GM12878 (cell line): ENCODE results near the gene NUDT14. TPM values are rescaled to one million over a fixed set of nuclear protein-coding genes. Genes with fewer than 3 reads are reported as not detected.

Source experiments
- ATAC-seq: fragments of 200-7000 bp; cut with Tn5 transposase; 3 replicates; pipeline ENCODE4 v1.9.1; 2020; ENCODE audit warnings: mild to moderate bottlenecking, moderate library complexity
- BruUV-seq: library from RNA; stranded (reverse); fragments of 400-500 nt; replicated peaks from 2 replicates; lab custom pipeline; 2021; lab: Mats Ljungman, UMichigan
- CTCF ChIA-PET: fragments of 300-600 bp; sonication (Branson Sonifier 250); formaldehyde crosslinking; extraction: SDS; loops from one replicate; lab custom pipeline; 2021; ENCODE audit warnings: inconsistent platforms; lab: Yijun Ruan, JAX
- POLR2A ChIA-PET: fragments of 350-600 bp; formaldehyde crosslinking; extraction: SDS; loops from one replicate; lab custom pipeline; 2021; ENCODE audit warnings: inconsistent platforms; lab: Charles Lee
- RAD21 ChIA-PET: fragments of 300-600 bp; sonication (Branson Sonifier 250); formaldehyde crosslinking; loops from one replicate; lab custom pipeline; 2023; ENCODE audit warnings: antibody characterized with exemption; ENCODE audit not compliant: unreplicated experiment; lab: Charles Lee
- SMC1A ChIA-PET: fragments of 300-600 bp; sonication (Branson Sonifier 250); formaldehyde crosslinking; loops from one replicate; lab custom pipeline; 2023; ENCODE audit not compliant: unreplicated experiment, uncharacterized antibody; lab: Charles Lee
- DNase-seq: peaks from one replicate; pipeline ENCODE4 v3.0.0-alpha.2; 2011; ENCODE audit warnings: low read depth, low spot score
- FAIRE-seq: peaks from 3 replicates; lab custom pipeline; 2011; peaks lifted over from hg19 to GRCh38; lab: Jason Lieb, UNC
- H2AFZ ChIP-seq: 2 replicates; pipeline ENCODE4 v1.6.0; 2011; ENCODE audit warnings: low read depth, low read length, control low read depth; ENCODE audit not compliant: control insufficient read depth
- H3K27ac ChIP-seq: 2 replicates; pipeline ENCODE4 v1.5.1; 2011; ENCODE audit warnings: control low read depth; ENCODE audit not compliant: control insufficient read depth, insufficient read depth
- H3K27me3 ChIP-seq, 2 experiments: replicated peaks in 1 of 2; 2 replicates each; pipeline versions ENCODE4 v1.6.0 to v1.6.1; 2011; ENCODE audit warnings: low read length in 1 of 2; ENCODE audit not compliant: control insufficient read depth in 2 of 2, insufficient read depth in 2 of 2
- H3K36me3 ChIP-seq, 2 experiments: 2 replicates each; pipeline ENCODE4 v1.5.1; 2011; ENCODE audit warnings: low read length in 1 of 2; ENCODE audit not compliant: control insufficient read depth in 2 of 2, insufficient read depth in 2 of 2
- H3K4me1 ChIP-seq: 2 replicates; pipeline ENCODE4 v1.6.1; 2011; ENCODE audit warnings: mild to moderate bottlenecking, low read length, moderate library complexity, mixed read lengths; ENCODE audit not compliant: control insufficient read depth, insufficient read depth
- H3K4me2 ChIP-seq: 2 replicates; pipeline ENCODE4 v1.6.0; 2011; ENCODE audit warnings: control low read depth; ENCODE audit not compliant: control insufficient read depth, insufficient read depth
- H3K4me3 ChIP-seq: fragments of 200-600 bp; sonication (generic); 2 replicates; pipeline ENCODE4 v1.5.1; 2016
- H3K79me2 ChIP-seq: 2 replicates; pipeline ENCODE4 v1.6.0; 2011; ENCODE audit warnings: low read length; ENCODE audit not compliant: control insufficient read depth, insufficient read depth
- H3K9ac ChIP-seq: 2 replicates; pipeline ENCODE4 v1.8.0; 2011; ENCODE audit warnings: low read length, control low read depth, mixed read lengths; ENCODE audit not compliant: control insufficient read depth, insufficient read depth
- H3K9me3 ChIP-seq: replicated peaks from 3 replicates; pipeline ENCODE4 v1.5.1; 2011; ENCODE audit warnings: mild to moderate bottlenecking, low read length; ENCODE audit not compliant: control insufficient read depth, insufficient read depth
- H4K20me1 ChIP-seq: 2 replicates; pipeline ENCODE4 v1.6.0; 2011; ENCODE audit not compliant: control insufficient read depth, insufficient read depth
- CEBPZ ChIP-seq: fragments of 150-350 bp; IDR thresholded peaks from 2 replicates; pipeline ENCODE4 v1.6.1; 2016; ENCODE audit warnings: low read depth, low read length
- CUX1 ChIP-seq: IDR thresholded peaks from 2 replicates; pipeline ENCODE4 v1.6.1; 2012; ENCODE audit warnings: improper control_type of control experiment, low read depth, low read length; ENCODE audit not compliant: insufficient replicate concordance
- MXI1 ChIP-seq: fragments of 150-350 bp; IDR thresholded peaks from 2 replicates; pipeline ENCODE4 v1.6.1; 2011; ENCODE audit warnings: low read depth, mild to moderate bottlenecking, inconsistent platforms, low read length, improper control_type of control experiment
- MYB ChIP-seq: fragments of 150-350 bp; IDR thresholded peaks from 2 replicates; pipeline ENCODE4 v1.6.1; 2014; ENCODE audit warnings: mild to moderate bottlenecking, low read depth, low read length, borderline replicate concordance
- NFXL1 ChIP-seq: fragments of 450-650 bp; IDR thresholded peaks from 2 replicates; pipeline ENCODE4 v1.6.1; 2017; ENCODE audit warnings: antibody characterized with exemption, mild to moderate bottlenecking, borderline replicate concordance
- POU2F2 ChIP-seq: IDR thresholded peaks from 3 replicates; pipeline ENCODE4 v1.6.1; 2011; ENCODE audit warnings: low read depth, mild to moderate bottlenecking, low read length, borderline replicate concordance
- STAT3 ChIP-seq: IDR thresholded peaks from 2 replicates; pipeline ENCODE4 v1.6.1; 2011; ENCODE audit warnings: low read depth, low read length, improper control_type of control experiment
- TBL1XR1 ChIP-seq: IDR thresholded peaks from 2 replicates; pipeline ENCODE4 v1.6.1; 2012; ENCODE audit warnings: low read depth, low read length, improper control_type of control experiment
- TCF12 ChIP-seq: IDR thresholded peaks from 2 replicates; pipeline ENCODE4 v1.6.1; 2011; ENCODE audit warnings: low read depth, mild to moderate bottlenecking, low read length
- ZNF207 ChIP-seq: fragments of 450-650 bp; IDR thresholded peaks from 2 replicates; pipeline ENCODE4 v1.6.1; 2014; ENCODE audit warnings: antibody characterized with exemption, mild to moderate bottlenecking, borderline replicate concordance
- WGBS: methylation state at CpG from one replicate; pipeline ENCODE4 v1.1.6; 2016; ENCODE audit warnings: low lambda C conversion rate; ENCODE audit not compliant: insufficient replicate concordance, insufficient coverage; ENCODE audit errors: missing lambda C conversion rate; 5-methylcytosine and 5-hydroxymethylcytosine counted together
- in situ Hi-C: fragments of 300-500 bp; cut with MboI; formaldehyde crosslinking; loops from 9 replicates; pipeline ENCODE4 v1.14.3; 2018; ENCODE audit warnings: mixed read lengths
- intact Hi-C: fragments of 100-400 bp; cut with micrococcal nuclease; formaldehyde crosslinking; loops from one replicate; pipeline ENCODE4 v1.14.2; 2022; ENCODE audit not compliant: unreplicated experiment
- polyA plus RNA-seq, 11 experiments: library from polyadenylated mRNA; depleted of rRNA in 4 of 11; unstranded in 6 of 11; stranded (reverse) in 5 of 11; fragments of >200 nt; fragmentation: Nextera tagmentation in 4 of 11; fragmentation: Illumina TruSeq in 1 of 11; extraction: Ambion mirVana in 4 of 11; extraction: Trizol in 1 of 11; gene quantifications; 1 replicate in 1 of 11; 2 replicates in 10 of 11; pipeline versions ENCODE4 v1.2.1 to v1.2.3, GENCODE V29; 2011 to 2016; ENCODE audit warnings: inconsistent platforms in 2 of 11, missing spikeins in 2 of 11, low read depth in 1 of 11
- total RNA-seq, 4 experiments: library from RNA; depleted of rRNA in 3 of 4; stranded (reverse); fragments of >200 nt in 3 of 4; fragmentation: Illumina TruSeq in 1 of 4; extraction: Trizol in 1 of 4; gene quantifications; 2 replicates each; pipeline versions ENCODE4 v1.2.1 to v1.2.3, GENCODE V29; 2013 to 2021

Gene NUDT14
- total and polyA plus RNA-seq, 10 of the 15 experiments (the other 5 are each of a cell fraction or from before 2014, with no cell fraction given) = 0.62 to 6.8 (median 4.3) TPM; not detected in 1

- TF ChIP-seq CEBPZ = no peak
- no peak for TF ChIP-seq NFXL1
Observed at GRCh38 chr14:105212541-105213300, 31.6 kb upstream of the NUDT14 start (continued).

DNA sequence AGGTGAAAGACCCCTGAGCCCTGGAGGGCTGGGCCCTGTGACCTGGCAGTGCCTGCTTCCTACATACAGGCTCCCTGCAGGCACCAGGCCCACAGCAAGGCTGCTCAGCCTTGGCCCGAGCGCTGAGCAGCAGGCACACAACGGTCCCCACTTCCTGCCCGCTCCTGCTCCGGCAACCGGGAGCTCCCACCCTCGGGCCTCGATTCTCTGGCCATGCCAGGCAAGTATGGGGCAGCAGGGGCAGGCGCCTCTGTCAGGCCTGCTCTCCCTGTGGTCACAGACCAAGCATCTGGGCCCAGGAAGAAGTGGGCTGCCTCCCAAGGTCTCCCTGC, 30.6 kb upstream of the NUDT14 start:
- ChIA-PET CTCF (no interaction called here), RAD21 (no interaction called here), SMC1A (no interaction called here), POLR2A (no interaction called here)
- Histone ChIP-seq H3K27ac (no peak overlapping the region), H3K36me3 (peaks cover 0 to 14% of the 10 kb centered on the region in 2 experiments; a peak in 2 of 4 replicates), H3K79me2 (no peaks in the 10 kb centered on the region), H3K9me3 (no peaks in the 10 kb centered on the region), H3K4me3 (no peak overlapping the region), H4K20me1 (no peaks in the 10 kb centered on the region), H3K9ac (no peak overlapping the region), H3K4me2 (no peak overlapping the region), H3K4me1 (no peaks in the 10 kb centered on the region), H3K27me3 (no peaks in the 10 kb centered on the region), H2AFZ (no peak overlapping the region)
- no peak for FAIRE-seq
- DNase-seq = no peak
- BruUV-seq = no TSS peak
- WGBS = 88% methylated on average over 9 of the region's 9 CpGs
- intact Hi-C loops = no loop called here
- in situ Hi-C loops = no loop called here
- no peak for ATAC-seq
- TF ChIP-seq MXI1 (no peak), TCF12 (no peak), CUX1 (no peak), TBL1XR1 (no peak), MYB (no peak), ZNF207 (no peak), STAT3 (no peak), POU2F2 (no peak)
